ENCODE results near the gene ARHGAP1.

The ARHGAP1 gene

DNA sequence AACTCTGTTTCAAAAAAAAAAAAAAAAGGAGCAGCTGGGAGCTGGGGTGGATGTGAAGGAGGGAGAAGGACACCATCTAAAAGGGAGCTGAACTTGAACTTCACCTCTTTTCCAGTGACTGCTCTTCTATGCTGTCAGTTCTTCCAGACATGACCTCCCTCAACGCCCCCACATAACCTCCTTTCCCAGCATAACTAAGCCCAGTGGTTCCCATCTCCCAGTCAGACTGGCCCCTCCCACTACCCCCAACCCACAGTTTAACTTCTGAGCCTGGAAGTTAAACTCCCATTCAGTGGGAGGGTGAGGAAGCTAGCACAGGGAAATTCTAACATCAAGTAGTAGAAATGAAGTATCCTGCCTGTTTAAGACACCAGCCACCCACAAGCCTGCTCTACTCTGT lies 1.8 kb downstream of the ARHGAP1 start:
- FAIRE-seq (no peak), DNase-seq (ENCODE audit: insufficient read length, low spot score) (no peak)
- TF ChIP-seq, protein P1, sequence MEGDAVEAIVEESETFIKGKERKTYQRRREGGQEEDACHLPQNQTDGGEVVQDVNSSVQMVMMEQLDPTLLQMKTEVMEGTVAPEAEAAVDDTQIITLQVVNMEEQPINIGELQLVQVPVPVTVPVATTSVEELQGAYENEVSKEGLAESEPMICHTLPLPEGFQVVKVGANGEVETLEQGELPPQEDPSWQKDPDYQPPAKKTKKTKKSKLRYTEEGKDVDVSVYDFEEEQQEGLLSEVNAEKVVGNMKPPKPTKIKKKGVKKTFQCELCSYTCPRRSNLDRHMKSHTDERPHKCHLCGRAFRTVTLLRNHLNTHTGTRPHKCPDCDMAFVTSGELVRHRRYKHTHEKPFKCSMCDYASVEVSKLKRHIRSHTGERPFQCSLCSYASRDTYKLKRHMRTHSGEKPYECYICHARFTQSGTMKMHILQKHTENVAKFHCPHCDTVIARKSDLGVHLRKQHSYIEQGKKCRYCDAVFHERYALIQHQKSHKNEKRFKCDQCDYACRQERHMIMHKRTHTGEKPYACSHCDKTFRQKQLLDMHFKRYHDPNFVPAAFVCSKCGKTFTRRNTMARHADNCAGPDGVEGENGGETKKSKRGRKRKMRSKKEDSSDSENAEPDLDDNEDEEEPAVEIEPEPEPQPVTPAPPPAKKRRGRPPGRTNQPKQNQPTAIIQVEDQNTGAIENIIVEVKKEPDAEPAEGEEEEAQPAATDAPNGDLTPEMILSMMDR (IDR thresholded peaks at IDR 0.05; ENCODE audit: insufficient read depth, missing control alignments) = no peak

DNA sequence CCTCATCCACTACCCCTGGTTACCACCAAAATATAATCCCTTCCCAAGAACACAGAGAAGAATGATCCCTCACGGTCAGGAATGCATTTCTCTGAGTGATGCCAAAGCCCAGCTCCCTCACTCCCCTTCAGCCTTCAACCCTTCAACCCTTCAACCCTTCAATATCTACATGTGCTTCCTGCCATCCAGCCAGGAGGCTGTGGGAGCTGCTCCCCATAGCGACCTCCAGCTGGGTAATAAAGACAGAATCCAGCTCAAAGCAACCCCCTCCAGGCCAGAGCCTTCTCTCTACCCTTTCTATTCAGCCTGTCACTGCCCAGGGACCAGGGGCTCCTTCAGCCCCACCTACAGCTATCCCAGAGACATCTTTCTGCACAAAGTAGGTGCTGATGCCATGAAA lies 2.7 kb downstream of the ARHGAP1 start:
- TF ChIP-seq, protein P1 (IDR thresholded peaks at IDR 0.05; ENCODE audit: insufficient read depth, missing control alignments) = no peak
- no peak for DNase-seq (ENCODE audit: insufficient read length, low spot score)
- FAIRE-seq = no peak

DNA sequence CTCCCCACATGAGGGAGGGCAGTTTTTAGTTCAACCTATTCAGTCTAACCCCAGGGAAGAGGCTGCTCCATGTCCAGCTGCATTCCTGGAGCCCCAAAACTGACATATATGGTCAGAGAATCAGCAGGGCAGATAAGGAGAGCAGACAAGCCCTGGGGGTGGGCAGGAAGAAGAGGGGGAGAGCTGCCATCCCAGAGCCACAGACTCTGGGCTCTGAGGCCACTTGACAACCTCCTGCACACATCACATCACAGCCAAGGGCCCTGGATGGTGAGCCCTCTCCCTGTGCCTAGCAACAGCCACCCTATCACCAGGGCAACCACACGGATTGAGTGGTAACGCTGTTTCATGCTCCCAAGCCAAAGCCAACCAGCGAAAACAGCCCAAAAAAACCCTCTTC lies 3.1 kb downstream of the ARHGAP1 start:
- FAIRE-seq (no peak), DNase-seq (ENCODE audit: insufficient read length, low spot score) (no peak)
- TF ChIP-seq, protein P1 (IDR thresholded peaks at IDR 0.05; ENCODE audit: insufficient read depth, missing control alignments) = no peak

DNA sequence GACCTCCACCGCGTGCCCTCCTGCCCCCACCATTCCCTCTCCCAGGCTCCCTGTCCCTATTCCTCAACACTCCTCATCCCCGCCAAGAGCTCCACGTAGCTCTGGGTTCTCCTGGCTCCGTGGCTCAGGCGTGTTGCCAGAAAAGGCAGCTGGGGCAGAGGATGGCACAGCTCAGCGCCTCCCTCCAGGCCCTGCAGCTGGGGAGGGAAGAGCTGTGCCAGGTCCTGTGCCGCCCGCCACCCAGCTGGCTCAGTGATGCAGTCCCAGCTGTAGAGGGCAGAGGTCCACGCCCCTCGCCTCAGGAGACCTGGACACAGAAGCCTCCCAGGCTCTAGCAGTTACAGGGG lies 4.2 kb downstream of the ARHGAP1 start:
- DNase-seq (ENCODE audit: insufficient read length, low spot score) (no peak), FAIRE-seq (no peak)
- TF ChIP-seq, protein P1 (IDR thresholded peaks at IDR 0.05; ENCODE audit: insufficient read depth, missing control alignments) = no peak

DNA sequence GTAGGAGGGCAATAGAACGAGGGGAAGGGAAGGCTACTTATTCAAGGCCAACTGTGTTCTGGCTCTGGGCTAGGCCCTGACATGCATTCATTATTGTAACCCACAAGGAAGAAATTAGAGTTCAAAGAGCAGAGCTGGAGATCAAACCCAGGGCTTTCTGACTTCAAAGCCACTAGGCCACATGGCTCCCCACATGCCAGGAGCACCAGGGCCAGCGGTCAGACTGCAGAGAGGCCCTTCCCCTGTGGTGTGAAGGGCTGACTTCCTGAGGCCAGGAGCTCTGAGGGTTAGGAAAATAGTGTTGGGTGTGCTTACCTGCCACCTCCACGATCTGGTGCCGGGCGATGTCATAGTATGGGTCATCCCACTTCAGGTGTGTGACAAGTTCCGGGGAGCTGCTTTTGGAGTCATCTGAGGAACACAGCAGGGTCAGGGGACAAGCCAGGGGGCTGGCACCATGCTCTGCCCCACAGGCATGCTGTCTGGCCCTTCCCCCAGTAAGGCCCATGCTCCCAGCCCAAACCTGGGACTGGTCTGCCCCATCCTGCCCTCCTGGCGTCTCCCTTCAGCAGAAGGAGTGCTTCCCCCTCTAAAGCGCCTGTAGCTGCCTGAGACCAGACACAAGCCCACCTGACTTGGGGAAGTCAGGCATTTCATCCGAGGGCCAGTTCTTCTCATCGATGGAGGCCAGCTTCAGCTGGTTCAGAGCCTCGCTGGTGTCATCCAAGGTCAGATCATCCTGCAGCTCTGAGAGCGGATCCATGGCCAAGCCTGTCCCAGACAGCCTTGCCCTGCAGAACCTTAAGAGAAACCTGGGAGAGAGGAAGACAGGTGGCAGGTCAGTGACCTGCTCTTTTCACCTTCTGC lies 4.8 kb downstream of the ARHGAP1 start:
- TF ChIP-seq, protein P1 (IDR thresholded peaks at IDR 0.05; ENCODE audit: insufficient read depth, missing control alignments) = no peak
- FAIRE-seq = no peak
- no peak for DNase-seq (ENCODE audit: insufficient read length, low spot score)

- FAIRE-seq = no peak
These were observed 5.8 kb downstream of the ARHGAP1 start for GRCh38 chr11:46694607-46695006.

DNA sequence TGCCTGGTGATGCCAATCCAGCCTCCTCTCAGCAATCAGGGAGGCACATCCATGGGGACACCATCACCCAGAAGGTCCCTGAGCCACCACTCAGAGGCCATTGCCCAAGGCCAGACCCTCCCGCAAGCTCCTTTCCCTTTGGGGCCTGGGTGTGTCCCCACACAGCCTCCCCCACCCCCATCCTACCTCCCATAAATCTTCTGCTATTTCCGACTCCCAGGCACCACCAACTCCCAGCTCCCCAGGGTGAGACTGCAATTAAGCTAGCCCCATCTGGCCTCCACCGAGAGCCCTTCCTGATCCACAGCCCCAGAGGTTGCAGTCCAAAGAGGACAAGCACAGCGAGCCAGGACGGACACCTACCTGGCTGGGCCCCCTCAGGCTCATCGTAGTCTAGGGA lies 6.3 kb downstream of the ARHGAP1 start:
- no peak for DNase-seq (ENCODE audit: insufficient read length, low spot score)
- TF ChIP-seq, protein P1 (IDR thresholded peaks at IDR 0.05; ENCODE audit: insufficient read depth, missing control alignments) = no peak
- FAIRE-seq = no peak

More at GRCh38 chr11:46694607-46695006, 5.8 kb downstream of the ARHGAP1 start:
- DNase-seq (ENCODE audit: insufficient read length, low spot score) = no peak
- TF ChIP-seq, protein P1 (IDR thresholded peaks at IDR 0.05; ENCODE audit: insufficient read depth, missing control alignments) = no peak
